AG04450 (cell line): Measurements from ENCODE around the gene FOXC1. TPM values are rescaled to one million over a fixed set of nuclear protein-coding genes. Genes with fewer than 3 reads are reported as not detected.

Experiments used
- CTCF ChIA-PET: fragments of 300-600, 350-600 bp; formaldehyde crosslinking; extraction: SDS; loops from one replicate; lab custom pipeline; 2022; ENCODE audit warnings: antibody characterized with exemption, inconsistent platforms; lab: Charles Lee
- POLR2A ChIA-PET: fragments of 350-600 bp; formaldehyde crosslinking; extraction: SDS; loops from one replicate; lab custom pipeline; 2021; ENCODE audit warnings: antibody characterized with exemption, inconsistent platforms; lab: Yijun Ruan, JAX
- DNase-seq: peaks from one replicate; pipeline ENCODE4 v3.0.0-alpha.2; 2011; ENCODE audit warnings: low read depth, low spot score
- H3K27ac ChIP-seq: one replicate; pipeline ENCODE4 v1.5.1; 2012; ENCODE audit warnings: low read depth, low read length, control low read depth
- H3K27me3 ChIP-seq: one replicate; pipeline ENCODE4 v1.6.0; 2012; ENCODE audit warnings: low read length; ENCODE audit not compliant: control insufficient read depth, insufficient read depth
- H3K4me3 ChIP-seq: 2 replicates; pipeline ENCODE4 v1.5.1; 2011; ENCODE audit warnings: mild to moderate bottlenecking, low read depth, low read length, control low read depth
- H3K9me3 ChIP-seq: 2 replicates; pipeline ENCODE4 v1.5.1; 2012; ENCODE audit warnings: low read length; ENCODE audit not compliant: control insufficient read depth, insufficient read depth
- polyA plus RNA-seq: library from polyadenylated mRNA; depleted of rRNA; stranded (reverse); fragments of >200 nt; gene quantifications from 2 replicates; pipeline ENCODE4 v1.2.3, GENCODE V29; 2011
- TF ChIP-seq, protein P1 (sequence below): IDR thresholded peaks from 2 replicates; pipeline ENCODE4 v1.5.1; 2011; ENCODE audit warnings: low read depth, low read length, control low read depth, inconsistent platforms

FOXC1 gene
- polyA plus RNA-seq, 1 experiment = 3.7 TPM

DNA sequence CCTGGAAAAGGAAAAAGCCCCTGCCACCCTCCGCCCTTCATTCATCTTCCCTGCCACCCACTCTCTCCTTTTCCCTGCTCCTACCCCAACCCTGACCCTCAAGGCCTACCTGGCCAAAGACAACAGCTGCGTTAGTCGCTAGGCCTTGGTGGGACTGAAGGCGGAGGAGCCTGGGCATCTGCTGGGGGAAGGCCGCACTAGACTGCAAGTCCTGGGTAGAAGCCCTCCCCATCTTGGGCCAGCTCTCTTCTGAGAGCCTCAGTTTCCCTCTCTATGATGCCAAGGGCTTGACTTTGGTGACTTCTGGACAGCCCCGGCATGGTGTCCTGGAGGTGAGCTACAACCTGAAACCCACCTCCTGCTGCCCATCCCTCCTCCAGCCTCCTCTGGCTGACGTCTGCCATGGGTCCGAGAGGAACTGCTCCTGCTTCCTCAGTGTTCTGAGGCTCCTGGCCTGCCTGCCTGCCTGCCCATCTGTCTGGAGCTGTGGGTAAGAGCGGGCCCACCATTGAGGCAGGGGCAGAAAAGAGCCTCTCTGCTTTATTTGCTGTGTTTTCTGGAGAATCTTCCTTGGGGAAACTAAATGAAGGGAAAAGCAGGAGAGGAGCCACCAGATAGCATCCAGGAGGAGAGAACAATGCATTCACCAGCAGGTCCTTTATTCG, 7.5 kb upstream of the FOXC1 start:
- POLR2A ChIA-PET = no interaction called here
- Histone ChIP-seq H3K4me3 (no peak overlapping the region), H3K9me3 (peaks cover 9% of the 10 kb centered on the region; the same call in 1 of the 2 replicates), H3K27ac (no peak overlapping the region), H3K27me3 (peaks cover 54% of the 10 kb centered on the region)
- CTCF ChIA-PET = interaction anchor here (1.0 to 2.2 kb wide), 3 partner anchors 502 to 1093 kb away, joined by 3 to 11 read pairs (median 4); no protein-coding TSS in a partner anchor
- TF ChIP-seq, protein P1, sequence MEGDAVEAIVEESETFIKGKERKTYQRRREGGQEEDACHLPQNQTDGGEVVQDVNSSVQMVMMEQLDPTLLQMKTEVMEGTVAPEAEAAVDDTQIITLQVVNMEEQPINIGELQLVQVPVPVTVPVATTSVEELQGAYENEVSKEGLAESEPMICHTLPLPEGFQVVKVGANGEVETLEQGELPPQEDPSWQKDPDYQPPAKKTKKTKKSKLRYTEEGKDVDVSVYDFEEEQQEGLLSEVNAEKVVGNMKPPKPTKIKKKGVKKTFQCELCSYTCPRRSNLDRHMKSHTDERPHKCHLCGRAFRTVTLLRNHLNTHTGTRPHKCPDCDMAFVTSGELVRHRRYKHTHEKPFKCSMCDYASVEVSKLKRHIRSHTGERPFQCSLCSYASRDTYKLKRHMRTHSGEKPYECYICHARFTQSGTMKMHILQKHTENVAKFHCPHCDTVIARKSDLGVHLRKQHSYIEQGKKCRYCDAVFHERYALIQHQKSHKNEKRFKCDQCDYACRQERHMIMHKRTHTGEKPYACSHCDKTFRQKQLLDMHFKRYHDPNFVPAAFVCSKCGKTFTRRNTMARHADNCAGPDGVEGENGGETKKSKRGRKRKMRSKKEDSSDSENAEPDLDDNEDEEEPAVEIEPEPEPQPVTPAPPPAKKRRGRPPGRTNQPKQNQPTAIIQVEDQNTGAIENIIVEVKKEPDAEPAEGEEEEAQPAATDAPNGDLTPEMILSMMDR = no peak
- no peak for DNase-seq

DNA sequence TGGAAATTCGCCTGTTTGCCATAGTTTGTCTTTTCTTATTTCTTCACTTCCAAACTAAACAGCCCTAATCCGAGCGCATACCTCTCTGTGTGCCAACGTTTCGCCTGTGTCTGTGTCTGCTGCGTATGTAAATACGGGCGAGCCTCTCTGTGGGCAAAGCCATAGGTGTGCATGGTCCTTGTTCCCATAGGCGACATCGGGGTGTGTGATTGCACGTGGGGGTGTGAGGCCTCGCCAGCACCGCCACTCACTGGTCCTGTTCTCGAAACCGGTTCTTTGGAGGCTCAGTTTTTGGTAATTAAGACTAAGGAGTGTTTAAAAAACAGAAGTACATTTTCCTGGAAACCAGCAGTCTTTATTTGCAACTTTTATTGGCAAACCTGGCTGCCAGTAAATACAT, 6.0 kb upstream of the FOXC1 start:
- CTCF ChIA-PET = interaction anchor here (1.0 to 2.2 kb wide), 2 partner anchors 501 to 1031 kb away, joined by 5 to 11 read pairs; no protein-coding TSS in a partner anchor
- TF ChIP-seq, protein P1 = no peak

DNA sequence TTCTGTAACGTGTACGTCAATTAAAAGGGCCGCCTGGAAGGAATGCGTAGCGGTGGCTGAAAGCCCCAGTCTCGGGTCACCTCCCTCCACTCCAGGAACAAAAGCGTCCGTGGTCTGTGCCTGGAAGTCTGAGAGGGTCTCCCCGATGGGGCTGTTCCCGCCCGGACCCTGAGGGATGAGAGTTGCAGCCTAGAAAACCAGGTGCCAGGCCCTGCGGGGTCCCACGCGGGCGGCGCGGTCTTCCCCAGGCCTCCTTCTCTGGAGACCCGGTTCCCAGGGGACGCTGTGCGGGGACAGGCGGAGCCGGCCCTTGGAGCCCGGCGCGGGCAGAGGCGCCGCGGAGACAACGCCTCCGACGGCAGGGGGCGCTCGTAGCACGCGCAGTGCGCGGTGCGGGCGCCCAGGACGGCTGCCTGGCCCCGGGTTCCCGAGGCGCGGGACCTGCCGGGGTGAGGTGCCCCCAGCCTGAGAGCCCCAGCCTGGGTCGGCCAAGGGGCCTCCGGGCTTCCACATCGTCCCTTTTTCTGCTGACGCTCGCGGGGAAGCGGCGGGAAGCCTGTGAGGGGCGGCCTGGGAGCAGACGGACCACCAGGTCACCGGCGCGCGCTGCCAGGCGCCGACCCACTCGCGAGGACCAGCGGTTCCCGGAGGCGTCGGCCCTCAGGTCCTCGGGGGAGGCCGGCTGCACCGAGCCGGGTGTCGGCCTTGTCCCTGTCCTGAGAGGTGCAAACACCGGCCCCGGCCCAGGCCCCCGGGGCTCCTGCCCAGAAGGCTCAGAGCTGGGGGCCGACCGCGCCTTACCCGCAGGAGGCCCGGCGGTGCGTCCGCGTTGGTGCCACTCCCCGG, 5.3 kb upstream of the FOXC1 start:
- TF ChIP-seq, protein P1 = peak; percentile 72
- peaks cover 67% of the 10 kb centered on the region for H3K27me3 ChIP-seq
- no peak overlapping the region for H3K27ac ChIP-seq
- H3K4me3 ChIP-seq = peak overlapping the region; percentile 41
- ChIA-PET POLR2A (no interaction called here), CTCF (interaction anchor here (0.5 to 0.7 kb wide), 3 partner anchors 178 to 1030 kb away, joined by 3 to 4 read pairs (median 4); no protein-coding TSS in a partner anchor)
- DNase-seq = no peak
- H3K9me3 ChIP-seq = peaks cover 6% of the 10 kb centered on the region; the same call in 1 of the 2 replicates

More for the DNA sequence above, 6.0 kb upstream of the FOXC1 start:
- Histone ChIP-seq H3K27me3 (peaks cover 68% of the 10 kb centered on the region), H3K9me3 (peaks cover 8% of the 10 kb centered on the region; the same call in 1 of the 2 replicates), H3K4me3 (no peak overlapping the region), H3K27ac (no peak overlapping the region)
- no peak for DNase-seq
- POLR2A ChIA-PET = no interaction called here

DNA sequence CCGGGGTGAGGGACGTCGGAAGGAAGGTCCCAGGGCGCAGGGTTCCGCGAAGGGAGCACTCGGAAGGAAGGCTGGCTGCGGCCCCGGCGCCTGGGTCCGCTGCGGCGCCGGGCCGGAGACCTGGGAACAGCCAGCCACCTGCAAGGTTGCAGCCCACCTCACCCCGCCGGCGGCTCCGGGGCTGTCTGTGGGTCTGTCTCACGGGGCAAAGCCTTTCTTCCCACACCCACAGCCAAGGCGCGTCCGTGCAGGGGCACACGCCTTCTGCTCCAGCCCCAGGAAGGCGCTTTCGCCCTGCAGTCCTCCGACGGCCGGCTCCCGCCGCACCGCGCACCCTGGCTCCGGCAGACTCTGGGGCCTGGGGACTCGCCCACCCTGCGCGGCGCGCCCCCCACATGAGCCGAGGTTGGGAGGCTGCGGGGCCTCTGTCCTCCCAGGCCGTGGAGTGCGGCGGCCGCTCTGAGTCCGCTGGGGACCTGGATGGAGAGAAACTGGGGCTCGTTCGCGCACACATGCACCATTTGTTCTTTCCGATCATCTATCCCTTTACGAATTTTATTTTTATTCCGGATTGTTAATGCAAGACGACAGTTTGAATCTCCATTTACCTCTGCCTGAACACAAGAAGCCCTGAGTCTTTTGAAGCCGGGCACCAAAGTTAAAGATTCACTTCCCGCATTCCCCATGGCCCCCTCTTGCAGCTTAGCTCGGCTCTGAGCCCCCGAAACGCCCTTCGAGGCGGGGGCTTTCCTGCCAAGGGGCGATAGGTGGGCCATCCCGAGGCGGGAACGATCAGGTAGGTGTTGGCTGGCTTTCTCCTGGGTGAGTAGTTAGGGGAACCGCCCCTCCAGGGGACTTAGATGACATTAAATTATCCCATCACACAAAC, 4.5 kb upstream of the FOXC1 start:
- peak overlapping the region; percentile 41; the same call in 1 of the 2 replicates for H3K4me3 ChIP-seq
- POLR2A ChIA-PET = no interaction called here

More for the DNA sequence above, 4.5 kb upstream of the FOXC1 start:
- CTCF ChIA-PET = interaction anchor here (0.5 to 3.4 kb wide), 5 partner anchors 177 to 1029 kb away, joined by 3 to 30 read pairs (median 4); no protein-coding TSS in a partner anchor
- Histone ChIP-seq H3K27me3 (peaks cover 67% of the 10 kb centered on the region), H3K9me3 (peaks cover 6% of the 10 kb centered on the region; the same call in 1 of the 2 replicates), H3K27ac (no peak overlapping the region)
- TF ChIP-seq, protein P1 = no peak
- DNase-seq = no peak
